HG03159 (cell line): ENCODE data around the gene CDK2AP2.
"Not testable (repeated sequence)": the region's sequence is repeated elsewhere in the genome, so short reads cannot be mapped to it uniquely, and the experiment has no call there.

Experiments
- ATAC-seq: cut with Tn5 transposase; IDR thresholded peaks from one replicate; pipeline ENCODE4 v1.9.1; 2021; ENCODE audit warnings: mild to moderate bottlenecking, moderate library complexity; ENCODE audit not compliant: unreplicated experiment

The CDK2AP2 gene

DNA sequence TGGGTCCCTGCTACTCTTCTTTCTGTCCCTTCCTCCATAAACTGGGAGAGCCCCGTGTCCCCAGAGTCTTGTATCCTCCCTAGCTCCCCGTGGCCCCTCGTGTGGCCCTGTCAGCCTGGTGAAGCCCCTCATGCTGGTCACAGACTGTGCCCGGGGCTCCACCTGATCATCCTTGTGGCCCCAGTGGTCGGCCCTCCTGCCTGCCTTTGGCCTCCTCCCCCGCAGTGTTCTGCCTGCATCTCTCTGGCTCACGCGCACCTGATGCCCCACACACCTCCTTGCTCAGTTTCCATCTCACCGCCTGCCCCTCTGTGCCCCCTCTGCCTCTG is 16.5 kb upstream of the CDK2AP2 start:
- ATAC-seq: no peak

DNA sequence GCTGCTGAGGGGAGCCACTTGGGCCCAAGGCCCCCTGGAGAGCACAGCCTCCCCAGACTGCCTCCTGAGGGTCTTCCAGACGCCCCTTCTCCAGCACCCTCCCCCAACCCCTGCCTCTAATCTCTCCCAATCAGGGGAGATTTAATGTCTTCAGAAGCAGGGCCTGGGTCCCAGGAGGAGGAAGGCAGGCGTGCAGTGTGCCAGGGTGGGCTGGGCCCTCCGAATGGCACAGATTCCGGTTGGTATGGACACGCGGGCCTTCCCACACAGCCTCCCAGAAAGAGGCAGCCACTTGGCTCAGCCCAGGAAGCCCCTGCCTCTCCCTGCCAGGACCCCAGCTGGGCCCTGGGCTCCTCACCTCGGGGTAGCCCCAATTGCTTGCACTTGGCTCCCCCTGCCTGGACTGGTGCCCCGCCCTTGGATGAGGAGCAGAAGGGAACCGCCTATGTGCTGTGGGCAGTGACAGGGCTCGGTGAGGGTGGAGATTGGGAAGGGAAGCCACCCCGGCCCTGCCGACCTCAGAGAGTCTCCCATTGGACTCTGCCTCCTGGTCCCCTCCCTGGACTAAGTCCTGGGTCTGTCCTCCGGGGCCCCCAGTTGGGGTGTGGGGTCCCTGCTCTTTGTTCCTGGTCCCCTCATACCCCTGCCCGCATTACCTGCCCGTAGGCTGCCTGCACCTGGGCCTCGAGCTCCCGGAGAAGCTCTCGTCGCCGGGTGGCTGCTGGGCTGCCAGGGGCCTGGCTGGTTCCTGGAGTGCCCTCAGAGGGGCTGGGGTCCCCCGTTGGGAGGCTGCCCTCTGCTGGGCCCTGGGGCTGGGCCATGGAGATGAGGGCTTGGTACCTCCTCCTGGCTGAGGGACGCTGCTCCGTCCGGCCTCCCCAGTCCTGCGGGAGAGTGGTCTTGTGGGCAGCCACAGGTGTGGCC is 15.9 kb upstream of the CDK2AP2 start:
- no peak for ATAC-seq

DNA sequence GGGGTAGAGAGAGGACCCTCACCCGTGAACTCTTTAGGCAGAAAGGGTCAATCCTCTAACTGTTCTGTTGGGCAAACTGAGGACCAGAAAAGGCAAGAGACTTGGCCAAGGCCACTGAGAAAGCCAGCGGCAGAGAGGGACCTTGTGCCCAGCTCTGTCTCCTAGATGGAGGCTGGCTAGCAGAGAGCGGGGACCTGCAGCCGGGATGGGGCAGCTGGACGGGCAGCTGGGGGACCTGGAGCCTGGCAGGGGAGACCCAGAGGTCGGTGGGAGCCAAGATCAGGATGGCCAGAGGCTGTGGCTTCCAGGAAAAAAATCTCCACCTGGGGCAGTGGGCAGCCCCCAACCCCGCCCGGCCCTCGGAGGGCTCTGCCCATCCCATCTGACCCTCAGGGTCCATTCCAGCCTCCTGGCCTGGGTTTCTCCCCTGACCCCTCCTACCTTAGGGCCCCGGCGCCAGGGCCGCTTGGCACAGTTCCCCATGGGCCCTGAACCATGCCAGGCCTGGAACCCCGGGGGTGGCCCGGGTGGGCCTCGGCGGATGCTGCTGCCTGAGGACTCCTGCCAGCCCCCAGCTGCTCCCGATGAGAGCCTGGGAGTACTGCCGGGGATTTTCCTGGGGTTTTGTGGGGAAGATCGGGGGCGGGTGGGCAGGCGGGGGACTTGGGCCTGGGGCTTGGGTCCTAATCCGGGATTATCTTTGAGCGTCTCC is 15.0 kb upstream of the CDK2AP2 start, which contains the start of gene CABP2:
TSS of gene CABP2 (minus strand) at position 603 of the 712 bp plus-strand sequence. CDS start at position 483, 120 bp downstream.
- no peak for ATAC-seq

DNA sequence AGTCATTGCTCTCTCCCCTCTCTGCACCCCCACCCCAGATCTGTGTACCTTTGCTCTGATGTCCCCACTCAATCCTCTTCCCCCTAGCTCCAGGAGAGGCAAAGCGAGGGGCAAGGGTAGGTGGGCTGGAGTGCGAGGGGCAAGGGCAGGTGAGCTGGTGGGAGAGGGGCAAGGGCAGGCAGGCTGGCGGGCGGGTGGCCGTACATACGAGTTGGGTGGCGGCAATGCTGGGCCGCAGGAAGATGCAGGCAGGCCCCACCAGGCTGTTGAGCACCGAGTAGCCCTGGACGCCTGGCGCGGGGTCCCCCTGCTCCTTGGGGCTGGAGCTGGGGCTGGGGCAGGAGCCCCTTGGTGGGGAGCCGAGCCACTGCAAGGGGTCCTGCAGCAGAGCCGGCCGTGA is 14.4 kb upstream of the CDK2AP2 start:
- no peak for ATAC-seq

DNA sequence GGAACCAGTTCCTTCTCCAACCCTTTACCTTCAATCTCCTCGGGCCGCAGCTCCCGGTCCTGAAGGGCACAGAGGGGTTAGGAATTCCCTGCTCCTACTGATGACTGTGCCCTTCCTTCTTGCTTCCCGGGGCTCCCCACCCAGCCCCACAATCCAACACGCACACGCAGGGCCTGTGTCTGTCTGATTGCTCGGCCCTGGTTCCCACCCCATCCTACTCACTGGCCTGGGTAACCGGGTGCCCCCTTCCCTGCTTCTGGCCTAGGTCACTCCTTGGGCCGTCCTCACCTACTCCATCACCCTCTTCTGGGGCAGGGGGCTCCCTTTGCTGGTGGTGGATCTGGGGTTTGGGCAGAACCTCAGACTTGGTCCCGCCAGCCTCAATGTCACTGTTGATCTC is 14.0 kb upstream of the CDK2AP2 start:
- ATAC-seq: no peak

DNA sequence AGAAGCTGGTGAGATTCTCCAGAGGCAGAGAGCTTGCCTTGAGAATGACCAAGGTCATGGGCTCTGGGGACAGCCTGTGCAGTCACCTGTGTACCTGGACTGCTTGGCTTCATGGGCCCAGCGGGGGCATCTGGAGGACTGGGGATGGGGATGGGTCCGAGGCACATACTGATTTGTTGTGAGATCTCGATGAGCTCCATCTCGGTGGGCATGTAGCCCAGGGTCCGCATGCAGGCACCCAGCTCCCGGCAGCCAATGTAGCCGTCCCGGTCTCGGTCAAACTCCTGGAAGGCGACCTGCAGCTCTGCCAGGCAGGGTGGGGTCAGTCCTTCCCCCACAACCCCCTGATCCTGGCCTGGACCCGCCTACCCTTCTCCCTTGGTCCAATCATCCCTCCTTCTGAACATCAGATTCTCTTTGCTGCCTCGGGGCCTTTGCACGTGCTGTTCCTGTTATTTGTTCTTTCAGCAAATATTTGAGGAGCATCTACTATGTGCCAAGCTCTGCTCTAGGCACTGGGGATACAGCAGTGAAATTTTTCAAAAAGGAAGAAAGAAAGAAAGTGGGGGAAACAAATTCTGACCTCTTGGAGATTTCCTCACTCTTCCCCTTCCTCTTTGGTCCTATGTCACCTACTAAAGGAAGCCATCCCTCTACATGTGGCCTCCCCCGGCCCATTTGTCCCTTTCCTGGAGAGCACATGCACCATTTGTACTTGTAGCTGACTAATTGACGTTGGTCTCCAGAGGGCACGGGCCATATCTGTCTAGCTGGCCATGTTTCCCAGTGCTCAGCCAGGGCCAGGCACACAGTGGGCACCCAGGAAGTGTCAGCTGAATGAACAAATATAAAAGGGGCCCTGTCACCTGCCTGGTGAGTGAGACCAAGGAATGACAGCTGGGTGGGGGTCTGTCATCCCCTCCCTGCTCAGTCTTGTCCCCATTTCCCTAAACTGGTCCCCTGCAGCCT is 13.2 kb upstream of the CDK2AP2 start:
- no peak for ATAC-seq

DNA sequence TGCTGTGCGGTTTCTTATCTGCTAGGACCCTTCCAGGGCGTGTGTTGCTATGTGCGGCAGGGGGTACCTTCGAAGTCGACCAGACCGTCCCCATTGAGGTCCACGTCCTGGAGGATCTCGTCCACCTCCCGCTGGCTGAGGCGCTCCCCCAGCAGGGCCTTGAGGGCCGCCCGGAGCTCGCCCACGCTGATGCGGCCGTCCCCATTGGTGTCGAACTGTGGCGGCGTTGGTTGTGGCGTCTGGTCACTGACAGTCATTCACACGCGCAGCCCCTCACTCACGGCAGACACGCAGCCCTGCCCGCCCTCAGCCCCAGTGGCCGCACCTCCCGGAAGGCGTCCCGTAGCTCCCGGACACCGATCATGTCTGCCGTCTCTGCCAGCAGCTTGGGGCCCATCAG is 11.8 kb upstream of the CDK2AP2 start:
- ATAC-seq: no peak

DNA sequence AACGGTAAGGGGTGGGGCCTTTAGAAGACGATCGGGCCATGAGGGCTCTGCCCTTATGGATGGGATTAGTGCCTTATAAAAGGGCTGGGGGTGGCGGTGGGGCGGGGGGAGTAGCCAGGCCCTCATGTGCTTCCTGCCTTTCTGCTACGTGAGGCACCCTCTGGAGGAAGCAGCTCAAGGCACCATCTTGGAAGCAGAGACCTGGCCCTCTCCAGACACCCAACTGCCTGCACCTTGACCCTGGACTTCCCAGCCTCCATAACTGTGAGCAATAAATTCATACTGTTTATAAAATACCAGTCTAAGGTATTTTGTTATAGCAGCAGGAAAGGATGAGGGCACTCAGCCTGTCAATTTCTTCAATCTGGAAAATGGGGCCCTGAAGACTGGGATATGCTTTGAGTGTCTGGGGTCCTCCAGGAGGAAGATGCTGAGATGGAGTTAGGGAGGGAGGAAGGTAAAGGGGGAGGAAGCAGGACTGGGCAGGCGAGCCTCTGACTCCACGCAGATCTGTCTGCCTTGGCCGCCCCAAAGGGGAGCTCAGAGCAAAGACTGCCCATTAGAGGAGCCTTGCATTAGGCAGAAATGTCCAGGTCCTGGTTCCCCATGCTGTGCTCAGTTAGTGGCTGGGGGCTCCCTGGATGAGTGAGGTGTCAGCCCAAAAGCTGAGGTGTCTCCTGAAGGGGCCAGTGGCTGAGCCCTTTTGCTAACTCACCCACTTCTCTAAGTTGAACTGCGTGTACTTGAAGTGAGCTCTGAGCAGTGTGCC is 10.0 kb upstream of the CDK2AP2 start:
- ATAC-seq: no peak

DNA sequence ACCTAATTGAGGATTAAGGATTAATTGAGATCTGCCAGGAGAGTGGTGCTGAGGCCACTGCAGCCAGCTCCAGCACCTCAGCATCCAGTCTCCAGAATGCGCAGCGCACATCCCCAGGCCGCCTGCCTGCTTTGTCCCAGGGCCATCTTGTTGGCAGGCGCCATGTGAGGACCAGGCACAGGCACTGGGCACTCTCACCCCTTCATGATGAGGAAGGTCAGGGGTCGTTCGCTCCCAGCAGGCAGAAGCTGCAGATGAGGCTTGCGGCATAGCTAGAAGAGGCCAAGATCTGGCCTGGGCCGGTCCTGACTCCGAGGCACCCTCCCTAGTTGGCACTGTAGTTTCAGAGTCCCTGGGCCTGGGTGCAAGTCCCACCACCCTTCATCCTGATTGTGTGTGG is 8.8 kb upstream of the CDK2AP2 start:
- ATAC-seq: no peak

DNA sequence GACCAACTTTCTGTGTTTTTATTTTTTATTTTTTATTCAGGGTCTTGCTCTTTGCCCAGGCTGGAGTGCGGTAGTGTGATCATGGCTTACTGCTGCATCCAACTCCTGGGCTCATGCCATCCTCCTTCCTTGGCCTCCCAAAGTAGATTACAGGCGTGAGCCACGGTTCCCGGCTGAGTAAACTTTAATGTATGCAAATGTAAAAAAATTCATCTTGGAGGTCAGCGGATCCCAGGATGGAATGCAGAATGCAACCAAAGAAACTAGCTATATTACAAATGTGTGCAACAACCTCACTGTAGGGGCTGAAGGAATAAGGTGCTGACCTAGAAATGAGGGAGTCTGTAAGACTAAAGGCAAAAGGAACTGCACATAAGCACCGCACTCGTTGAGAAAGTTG is 6.2 kb upstream of the CDK2AP2 start:
- ATAC-seq: no peak

DNA sequence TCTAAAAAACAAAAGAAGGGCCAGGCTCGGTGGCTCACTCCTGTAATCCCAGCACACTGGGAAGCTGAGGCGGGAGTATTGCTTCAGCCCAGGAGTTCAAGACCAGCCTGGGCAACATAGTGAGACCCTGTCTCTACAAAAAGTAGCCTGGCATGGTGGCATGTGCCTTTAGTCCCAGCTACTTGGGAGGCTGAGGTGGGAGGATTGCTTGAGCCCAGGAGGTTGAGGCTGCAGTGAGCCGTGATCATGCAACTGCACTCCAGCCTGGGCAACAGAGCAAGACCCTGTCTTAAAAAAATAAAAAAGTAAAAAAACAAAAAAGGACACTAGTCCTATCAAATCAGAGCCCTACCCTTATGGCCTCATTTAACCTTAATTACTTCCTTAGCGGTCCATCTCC is 3.6 kb upstream of the CDK2AP2 start:
- not testable (repeated sequence) for ATAC-seq

DNA sequence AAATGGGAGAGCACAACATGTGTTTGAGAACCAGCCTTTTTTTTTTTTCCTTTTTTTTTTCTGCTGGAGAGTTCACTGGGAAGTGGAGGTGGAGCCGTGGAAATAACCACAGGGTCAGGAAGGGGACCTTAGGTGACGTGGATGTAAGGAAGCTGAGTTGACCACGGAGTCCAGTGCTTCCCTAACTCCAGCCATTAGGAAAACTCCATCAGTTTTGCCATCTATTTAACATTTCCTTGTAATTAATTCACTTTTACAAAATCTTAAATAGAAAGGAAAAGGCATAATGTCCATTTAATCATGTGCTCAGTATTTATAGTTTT is 2.0 kb upstream of the CDK2AP2 start:
- no peak for ATAC-seq

DNA sequence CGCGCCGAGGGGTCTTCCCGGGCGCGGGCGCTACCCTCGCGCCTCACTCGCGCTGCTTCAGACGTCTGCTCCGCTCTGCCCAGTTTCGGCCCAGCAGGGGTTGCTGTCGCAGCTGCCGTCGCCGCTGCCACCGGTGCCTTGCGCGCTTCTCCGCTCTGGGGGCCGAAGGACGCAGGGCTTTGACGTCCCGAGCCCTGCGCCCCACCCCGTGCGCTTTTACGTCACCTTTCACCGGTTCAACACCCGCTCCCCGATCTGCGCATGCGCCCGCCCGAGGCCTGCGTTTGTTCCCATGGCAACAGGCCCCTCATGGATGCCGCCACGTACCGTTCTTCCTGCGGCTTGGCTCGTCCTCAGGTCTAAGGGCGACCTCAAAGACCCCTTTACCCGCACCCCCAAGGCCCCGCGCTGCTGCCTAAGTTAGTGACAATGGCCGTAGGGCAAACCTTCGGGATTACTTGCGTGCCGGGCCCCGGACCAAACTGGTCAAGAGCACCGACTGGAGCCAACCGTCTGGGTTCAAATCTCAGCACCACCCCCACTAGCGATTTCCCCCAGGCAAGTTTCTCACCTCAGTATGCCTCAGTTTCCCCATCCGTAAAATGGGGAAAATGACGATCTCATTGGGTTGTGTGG is 642 bp upstream of the CDK2AP2 start:
- ATAC-seq: peak; percentile 33

DNA sequence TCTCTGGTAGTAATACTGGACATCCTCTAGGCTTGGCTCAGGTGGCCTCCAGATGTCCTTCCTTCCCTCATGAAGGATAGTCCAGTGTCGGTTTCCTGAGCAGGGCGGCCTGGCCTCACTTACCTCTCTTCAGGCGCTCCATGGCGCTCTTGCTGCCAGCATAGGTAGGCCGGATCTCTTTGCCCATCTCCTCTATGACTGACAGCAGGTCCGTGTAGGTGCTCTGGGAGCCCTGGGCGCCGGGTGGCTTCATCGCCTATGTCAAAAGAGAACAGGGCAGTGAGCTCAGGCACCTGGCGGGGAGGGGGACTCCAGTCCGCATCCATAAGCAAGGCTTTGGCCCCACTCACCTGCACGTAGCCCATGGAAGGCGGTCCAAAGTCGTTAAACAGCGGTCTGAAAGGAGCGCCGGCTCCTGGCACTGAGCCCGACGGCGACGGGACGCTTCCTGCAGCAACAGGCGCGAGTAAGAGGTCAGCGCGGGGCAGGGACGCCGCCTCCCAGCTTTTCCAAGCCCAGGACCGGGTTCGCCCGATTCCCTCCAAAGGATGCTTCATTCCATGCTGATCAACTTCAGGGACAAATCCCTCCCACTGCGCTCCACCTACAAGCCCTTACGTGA is 609 bp downstream of the CDK2AP2 start:
- no peak for ATAC-seq

DNA sequence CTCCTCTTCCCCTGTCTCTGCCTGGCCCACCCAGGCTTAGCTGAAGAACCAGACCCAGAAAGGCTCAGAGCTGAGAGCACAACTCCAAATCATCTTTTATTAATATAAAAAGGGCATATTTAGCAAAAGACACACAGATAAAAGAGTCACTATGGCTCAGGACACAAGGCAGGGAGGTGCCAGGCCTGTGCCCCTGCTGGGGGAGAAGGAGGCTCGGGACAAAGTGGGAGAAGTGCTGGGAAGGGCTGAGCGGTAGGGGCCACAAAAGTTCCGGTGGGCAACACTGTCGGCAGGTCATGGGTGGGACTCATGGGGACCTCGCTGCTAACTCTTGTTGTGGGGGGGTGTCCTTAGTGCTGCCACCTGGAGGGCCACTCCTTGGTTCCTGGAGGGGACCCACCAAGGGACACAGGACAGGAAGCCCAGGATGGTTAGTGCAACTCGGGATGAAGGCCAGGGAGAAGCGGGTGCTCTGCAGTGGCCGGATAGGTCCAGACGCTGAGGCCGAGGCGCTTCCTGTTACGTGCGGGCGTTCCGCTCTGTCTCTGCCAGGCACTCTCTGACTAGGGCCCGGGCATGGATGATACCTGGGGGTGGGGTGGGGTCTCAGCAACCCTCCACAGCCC is 1.4 kb downstream of the CDK2AP2 start:
- ATAC-seq: no peak

DNA sequence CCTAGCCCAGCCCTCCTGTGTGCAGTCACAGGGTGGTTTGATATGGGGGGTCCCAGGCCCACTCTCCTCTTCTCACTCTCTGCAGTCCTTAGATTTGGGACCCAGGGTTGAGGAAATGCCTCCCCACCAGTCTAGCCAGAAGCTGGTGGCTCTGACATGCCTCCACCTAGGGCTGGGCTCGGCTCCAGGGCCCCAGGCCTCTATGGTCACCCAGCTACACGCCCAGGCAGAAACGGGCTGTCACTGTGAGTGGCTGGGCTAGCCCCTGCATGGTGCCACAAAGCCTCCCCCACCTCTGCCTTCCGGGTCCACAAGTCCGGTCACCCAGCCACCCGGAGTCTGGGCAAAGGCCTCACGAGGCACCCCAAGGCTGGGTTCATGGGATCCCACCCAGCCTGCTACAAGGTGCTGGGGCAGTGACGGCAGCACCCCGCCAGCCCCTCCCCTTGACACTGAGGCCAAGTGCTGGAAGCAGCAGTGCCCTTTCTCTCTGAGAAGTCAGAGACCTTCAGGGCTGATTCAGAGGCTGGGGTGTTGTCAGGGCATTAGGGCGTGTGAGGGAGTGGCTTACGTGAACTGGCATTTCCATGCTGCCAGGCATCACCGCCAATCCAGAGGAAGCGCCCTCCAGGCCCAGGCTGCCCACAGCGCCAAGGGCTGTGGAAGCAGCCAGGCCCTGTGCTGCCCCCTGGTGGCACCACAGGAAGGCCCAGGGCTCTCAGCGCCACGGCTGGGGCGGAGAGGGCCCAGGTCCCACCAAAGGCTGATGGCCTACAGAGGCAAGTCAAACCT is 2.2 kb downstream of the CDK2AP2 start:
- no peak for ATAC-seq

DNA sequence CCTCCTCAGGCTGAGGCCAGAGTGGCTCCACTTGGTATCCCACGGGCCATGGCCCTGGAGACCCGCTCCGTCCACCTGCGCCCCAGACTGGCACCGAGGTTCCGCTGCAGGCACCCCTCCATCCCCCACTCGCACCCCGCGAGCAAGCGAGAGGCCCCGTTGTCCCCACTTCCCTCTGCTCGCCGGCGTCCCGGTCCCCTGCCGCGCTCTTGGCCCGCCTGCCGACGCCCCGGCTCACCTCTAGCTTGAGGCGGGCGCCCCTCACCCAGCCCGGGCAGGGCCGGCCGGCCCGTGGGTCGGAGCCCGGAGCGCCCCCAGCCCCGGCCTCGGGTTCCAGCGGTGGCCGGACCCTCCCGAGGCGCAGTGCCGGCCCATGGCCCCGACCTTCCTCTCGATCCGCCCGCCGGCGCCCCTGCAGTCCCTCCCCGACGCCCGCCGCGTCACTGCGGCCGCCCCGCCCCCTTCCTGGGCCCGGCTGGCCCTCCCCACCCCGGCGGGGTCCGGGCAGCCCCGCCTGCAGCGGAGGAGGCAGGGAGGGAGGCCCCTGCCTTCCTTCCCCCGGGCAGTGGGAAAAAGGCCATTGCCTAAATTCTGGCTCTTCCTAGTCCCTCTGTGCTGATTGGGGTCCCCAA is 2.9 kb downstream of the CDK2AP2 start, which contains the start of gene PITPNM1:
TSS of gene PITPNM1 (minus strand) at position 414 of the 632 bp plus-strand sequence. CDS start 1,183 bp downstream, outside the sequence.
- ATAC-seq: no peak
